ENCODE data around the gene ZNF586. TPM values are rescaled to one million over a fixed set of nuclear protein-coding genes. Genes with fewer than 3 reads are reported as not detected.

ZNF586 gene
- total and polyA plus RNA-seq, 10 of the 15 experiments (the other 5 are each of a cell fraction or from before 2014, with no cell fraction given) = 3.9 to 24.2 (median 15.0) TPM

GRCh38 chr19:57819475-57820148 is 50.1 kb downstream of the ZNF586 start (continued):
- peak; percentile 64 for TF ChIP-seq PML (IDR thresholded peaks at IDR 0.05; ENCODE audit: low read length)
- TF ChIP-seq JUND (IDR thresholded peaks at IDR 0.05; ENCODE audit: low read depth, low read length) = no peak
- TF ChIP-seq NKRF (conservative IDR thresholded peaks at IDR 0.05) = peak; percentile 96
- no peak for TF ChIP-seq ETV6 (conservative IDR thresholded peaks at IDR 0.05 in 1 of 2, IDR thresholded peaks at IDR 0.05 in 1 of 2; ENCODE audit: borderline replicate concordance in 1 of 2, low read depth in 1 of 2)
- TF ChIP-seq RFX5 (IDR thresholded peaks at IDR 0.05; ENCODE audit: low read depth, low read length) = no peak
- TF ChIP-seq CHD1 (IDR thresholded peaks at IDR 0.05; ENCODE audit: low read depth, low read length) = no peak
- peak in 1 of 3 experiments; percentile 32; a peak in 1 of 6 replicates for TF ChIP-seq CTCF (IDR thresholded peaks at IDR 0.05 in 2 of 3, conservative IDR thresholded peaks at IDR 0.05 in 1 of 3; ENCODE audit: control insufficient read depth in 2 of 3, extremely low read depth in 1 of 3, insufficient read depth in 1 of 3, low read depth in 3 of 3, low read length in 3 of 3)
- TF ChIP-seq HDAC2 (IDR thresholded peaks at IDR 0.05) = no peak
- no peak for TF ChIP-seq IRF3 (IDR thresholded peaks at IDR 0.05)
- no peak for TF ChIP-seq TCF3 (IDR thresholded peaks at IDR 0.05; ENCODE audit: borderline replicate concordance, insufficient read depth, low read depth, low read length)
- TF ChIP-seq STAT3 (IDR thresholded peaks at IDR 0.05; ENCODE audit: low read depth, low read length) = no peak
- TF ChIP-seq BCLAF1 (IDR thresholded peaks at IDR 0.05) = no peak
- no peak for TF ChIP-seq BACH1 (IDR thresholded peaks at IDR 0.05; ENCODE audit: borderline replicate concordance)
- peak; percentile 70; the same call in 1 of the 2 replicates for TF ChIP-seq NFYB (IDR thresholded peaks at IDR 0.05; ENCODE audit: insufficient read depth, low read depth, low read length)
- TF ChIP-seq POLR2A (IDR thresholded peaks at IDR 0.05; ENCODE audit: low read depth, low read length) = peak; percentile 93
- no peak for TF ChIP-seq JUNB (IDR thresholded peaks at IDR 0.05)
- no peak for TF ChIP-seq ESRRA (IDR thresholded peaks at IDR 0.05; ENCODE audit: low read length)
- TF ChIP-seq PRDM15 (CRISPR knock-in tag; IDR thresholded peaks at IDR 0.05) = no peak
- no peak for TF ChIP-seq SMARCA5 (IDR thresholded peaks at IDR 0.05)
